ENCODE results near the gene AKAP4. TPM values are rescaled to one million over a fixed set of nuclear protein-coding genes. Genes with fewer than 3 reads are reported as not detected.

Gene AKAP4
- total and polyA plus RNA-seq, 9 of the 15 experiments (the other 6 are each of a cell fraction or from before 2014, with no cell fraction given), result 0.05 to 0.36 (median 0.13) TPM

DNA sequence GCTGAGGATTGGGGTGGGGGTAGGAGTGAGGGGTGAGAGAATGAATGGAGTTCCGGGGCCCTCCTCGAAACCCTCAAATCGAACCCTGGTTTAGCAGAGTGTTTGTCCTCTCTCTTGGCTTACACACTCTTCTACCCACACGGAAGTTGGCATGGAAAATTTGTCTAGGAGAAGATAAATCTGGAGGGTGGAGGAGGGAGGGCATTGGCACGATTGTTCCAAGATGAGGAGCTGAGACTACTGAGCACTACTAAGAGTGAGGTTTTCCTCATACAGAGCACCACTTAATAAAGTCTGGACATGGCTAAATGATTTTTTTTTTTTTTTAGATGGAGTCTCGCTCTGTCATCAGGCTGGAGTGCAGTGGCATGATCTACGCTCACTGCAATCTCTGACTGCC, 33.4 kb downstream of the AKAP4 start:
- Histone ChIP-seq H4K20me1 (replicated peaks; ENCODE audit: control insufficient read depth, insufficient read depth, low read length) (no peaks in the 10 kb centered on the region), H3K36me3 (ENCODE audit: control insufficient read depth, insufficient read depth, low read length) (no peaks in the 10 kb centered on the region), H3K9ac (ENCODE audit: insufficient read depth in 1 of 2, low read depth in 2 of 2, low read length in 2 of 2) (no peak overlapping the region), H3K9me3 (replicated peaks; ENCODE audit: control insufficient read depth, insufficient read depth, low read depth, low read length) (no peaks in the 10 kb centered on the region), H2AFZ (ENCODE audit: low read depth, low read length) (no peak overlapping the region), H3K9me1 (ENCODE audit: control insufficient read depth, insufficient read depth, low read length) (no peaks in the 10 kb centered on the region), H3K27ac (ENCODE audit: extremely low read depth, low read depth, low read length) (no peak overlapping the region), H3K4me2 (ENCODE audit: insufficient read depth, low read length) (no peak overlapping the region), H3K27me3 (ENCODE audit: control insufficient read depth in 2 of 2, insufficient read depth in 2 of 2, low read length in 2 of 2) (no peaks in the 10 kb centered on the region), H3K79me2 (ENCODE audit: control insufficient read depth, insufficient read depth, low read length) (no peaks in the 10 kb centered on the region), H3K4me1 (replicated peaks in 1 of 2; ENCODE audit: control insufficient read depth in 2 of 2, insufficient read depth in 2 of 2, low read length in 2 of 2) (peaks cover 0 to 5% of the 10 kb centered on the region in 2 experiments; a peak in 3 of 5 replicates), H3K4me3 (no peak overlapping the region)
- in situ Hi-C loops (cut with MboI), result no loop called here
- no peak for DNase-seq (ENCODE audit: extremely low read depth in 1 of 4, low spot score in 3 of 4)
- POLR2A ChIA-PET, result no interaction called here
- ATAC-seq, result no peak
- intact Hi-C loops (cut with micrococcal nuclease), result no loop called here
- TF ChIP-seq, protein P1, sequence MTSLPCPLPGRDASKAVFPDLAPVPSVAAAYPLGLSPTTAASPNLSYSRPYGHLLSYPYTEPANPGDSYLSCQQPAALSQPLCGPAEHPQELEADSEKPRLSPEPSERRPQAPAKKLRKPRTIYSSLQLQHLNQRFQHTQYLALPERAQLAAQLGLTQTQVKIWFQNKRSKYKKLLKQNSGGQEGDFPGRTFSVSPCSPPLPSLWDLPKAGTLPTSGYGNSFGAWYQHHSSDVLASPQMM (CRISPR knock-in tag; IDR thresholded peaks at IDR 0.05), result no peak
- TF ChIP-seq JUN (IDR thresholded peaks at IDR 0.05; ENCODE audit: borderline replicate concordance, low read depth, low read length) (no peak), JUN (CRISPR knock-in tag; IDR thresholded peaks at IDR 0.05; ENCODE audit: borderline replicate concordance) (no peak), CXXC5 (CRISPR knock-in tag; IDR thresholded peaks at IDR 0.05) (no peak), NCOA1 (IDR thresholded peaks at IDR 0.05; ENCODE audit: low read depth) (no peak), ZNF174 (CRISPR knock-in tag; IDR thresholded peaks at IDR 0.05) (no peak)
- TF ChIP-seq, protein P2, sequence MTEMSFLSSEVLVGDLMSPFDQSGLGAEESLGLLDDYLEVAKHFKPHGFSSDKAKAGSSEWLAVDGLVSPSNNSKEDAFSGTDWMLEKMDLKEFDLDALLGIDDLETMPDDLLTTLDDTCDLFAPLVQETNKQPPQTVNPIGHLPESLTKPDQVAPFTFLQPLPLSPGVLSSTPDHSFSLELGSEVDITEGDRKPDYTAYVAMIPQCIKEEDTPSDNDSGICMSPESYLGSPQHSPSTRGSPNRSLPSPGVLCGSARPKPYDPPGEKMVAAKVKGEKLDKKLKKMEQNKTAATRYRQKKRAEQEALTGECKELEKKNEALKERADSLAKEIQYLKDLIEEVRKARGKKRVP (CRISPR knock-in tag; IDR thresholded peaks at IDR 0.05), result no peak
- FAIRE-seq, result no peak
- CTCF ChIA-PET (ENCODE audit: low intra/inter-chr PET ratio), result no interaction called here
- 30% methylated on average over 2 of the region's 7 CpGs for WGBS (ENCODE audit: insufficient coverage, low coverage, missing lambda C conversion rate)
- BruUV-seq (replicated peaks), result no TSS peak

Data from K562 (cell line).